ENCODE measurements around the gene EML4. TPM values are rescaled to one million over a fixed set of nuclear protein-coding genes. Genes with fewer than 3 reads are reported as not detected.

The EML4 gene
- total RNA-seq, 1 experiment from 2014 or later, result 38.3 TPM

GRCh38 chr2:42168459-42169099 is 574 bp upstream of the EML4 start:
- TF ChIP-seq, protein P1, sequence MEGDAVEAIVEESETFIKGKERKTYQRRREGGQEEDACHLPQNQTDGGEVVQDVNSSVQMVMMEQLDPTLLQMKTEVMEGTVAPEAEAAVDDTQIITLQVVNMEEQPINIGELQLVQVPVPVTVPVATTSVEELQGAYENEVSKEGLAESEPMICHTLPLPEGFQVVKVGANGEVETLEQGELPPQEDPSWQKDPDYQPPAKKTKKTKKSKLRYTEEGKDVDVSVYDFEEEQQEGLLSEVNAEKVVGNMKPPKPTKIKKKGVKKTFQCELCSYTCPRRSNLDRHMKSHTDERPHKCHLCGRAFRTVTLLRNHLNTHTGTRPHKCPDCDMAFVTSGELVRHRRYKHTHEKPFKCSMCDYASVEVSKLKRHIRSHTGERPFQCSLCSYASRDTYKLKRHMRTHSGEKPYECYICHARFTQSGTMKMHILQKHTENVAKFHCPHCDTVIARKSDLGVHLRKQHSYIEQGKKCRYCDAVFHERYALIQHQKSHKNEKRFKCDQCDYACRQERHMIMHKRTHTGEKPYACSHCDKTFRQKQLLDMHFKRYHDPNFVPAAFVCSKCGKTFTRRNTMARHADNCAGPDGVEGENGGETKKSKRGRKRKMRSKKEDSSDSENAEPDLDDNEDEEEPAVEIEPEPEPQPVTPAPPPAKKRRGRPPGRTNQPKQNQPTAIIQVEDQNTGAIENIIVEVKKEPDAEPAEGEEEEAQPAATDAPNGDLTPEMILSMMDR (conservative IDR thresholded peaks at IDR 0.05; ENCODE audit: low read depth, low read length), result no peak
- TF ChIP-seq EZH2phosphoT487 (IDR thresholded peaks at IDR 0.05; ENCODE audit: borderline replicate concordance, low read length), result no peak
- TF ChIP-seq EZH2 (IDR thresholded peaks at IDR 0.05; ENCODE audit: low read length, unreplicated experiment), result no peak
- ATAC-seq (no peak), DNase-seq (no peak)
- peak overlapping the region; percentile 65 for H3K4me2 ChIP-seq (ENCODE audit: low read length)
- H3K27me3 ChIP-seq (ENCODE audit: low read length), result no peaks in the 10 kb centered on the region
- ChIA-PET CTCF (no interaction called here), POLR2A (ENCODE audit: unreplicated experiment) (no interaction called here)
- peaks cover 26% of the 10 kb centered on the region for H3K4me1 ChIP-seq (ENCODE audit: insufficient read depth, low read length)
- no peaks in the 10 kb centered on the region for H3K36me3 ChIP-seq (ENCODE audit: low read depth, low read length)
- H3K9me2 ChIP-seq (replicated peaks; ENCODE audit: low read length), result no peaks in the 10 kb centered on the region
- no peak overlapping the region for H3K9ac ChIP-seq (ENCODE audit: low read length)
- H2AFZ ChIP-seq (ENCODE audit: low read length), result peak overlapping the region; percentile 87
- no peaks in the 10 kb centered on the region for H3K9me3 ChIP-seq (ENCODE audit: low read length)
- no peak overlapping the region for H3K27ac ChIP-seq (ENCODE audit: low read length)
- no peaks in the 10 kb centered on the region for H3F3A ChIP-seq (ENCODE audit: low read length, unreplicated experiment)
- intact Hi-C loops (cut with micrococcal nuclease), result no loop called here
- no peak overlapping the region for H3K4me3 ChIP-seq (ENCODE audit: low read length)
- peaks cover 42% of the 10 kb centered on the region for H3K79me2 ChIP-seq (ENCODE audit: low read length)
- peaks cover 6% of the 10 kb centered on the region; the same call in 1 of the 2 replicates for H4K20me1 ChIP-seq (ENCODE audit: low read length)
- no TSS peak for BruUV-seq (replicated peaks)

- peak; percentile 19 for ATAC-seq
- ChIA-PET CTCF (no interaction called here), POLR2A (ENCODE audit: unreplicated experiment) (no interaction called here)
- no peaks in the 10 kb centered on the region for H3K36me3 ChIP-seq (ENCODE audit: low read depth, low read length)
- peak overlapping the region; percentile 47 for H2AFZ ChIP-seq (ENCODE audit: low read length)
- no peaks in the 10 kb centered on the region for H3K9me3 ChIP-seq (ENCODE audit: low read length)
- TF ChIP-seq EZH2 (IDR thresholded peaks at IDR 0.05; ENCODE audit: low read length, unreplicated experiment), result no peak
- TF ChIP-seq, protein P1 (conservative IDR thresholded peaks at IDR 0.05; ENCODE audit: low read depth, low read length), result no peak
- no peak for TF ChIP-seq EZH2phosphoT487 (IDR thresholded peaks at IDR 0.05; ENCODE audit: borderline replicate concordance, low read length)
- no peaks in the 10 kb centered on the region for H3F3A ChIP-seq (ENCODE audit: low read length, unreplicated experiment)
- H3K27me3 ChIP-seq (ENCODE audit: low read length), result no peaks in the 10 kb centered on the region
- no peaks in the 10 kb centered on the region for H3K9me2 ChIP-seq (replicated peaks; ENCODE audit: low read length)
- no peak for DNase-seq
- intact Hi-C loops (cut with micrococcal nuclease), result no loop called here
- H4K20me1 ChIP-seq (ENCODE audit: low read length), result peaks cover 6% of the 10 kb centered on the region; the same call in 1 of the 2 replicates
- BruUV-seq (replicated peaks), result TSS peak; percentile 34
- no peak overlapping the region for H3K27ac ChIP-seq (ENCODE audit: low read length)
- H3K9ac ChIP-seq (ENCODE audit: low read length), result peak overlapping the region; percentile 83
- peak overlapping the region; percentile 82 for H3K4me3 ChIP-seq (ENCODE audit: low read length)
- peaks cover 55% of the 10 kb centered on the region for H3K79me2 ChIP-seq (ENCODE audit: low read length)
- H3K4me2 ChIP-seq (ENCODE audit: low read length), result peak overlapping the region; percentile 93
- peaks cover 26% of the 10 kb centered on the region for H3K4me1 ChIP-seq (ENCODE audit: insufficient read depth, low read length)
Measured at GRCh38 chr2:42169874-42170521, 845 bp downstream of the EML4 start.
